MM.1S (cell line): ENCODE data around the gene CYTH1.

ENCODE experiments used
- DNase-seq: peaks from one replicate; pipeline ENCODE4 v3.0.0-alpha.2; 2015
- H2AFZ ChIP-seq: fragments of 300-600 bp; sonication (generic); 2 replicates; pipeline ENCODE4 v1.6.0; 2016; ENCODE audit warnings: antibody characterized with exemption, low read length
- H3F3A ChIP-seq: fragments of 300-600 bp; sonication (generic); 2 replicates; pipeline ENCODE4 v1.6.1; 2016; ENCODE audit warnings: mild to moderate bottlenecking, antibody characterized with exemption, low read length, moderate library complexity, mixed read lengths; ENCODE audit not compliant: insufficient read depth
- H3K27ac ChIP-seq: fragments of 300-600 bp; sonication (generic); 2 replicates; pipeline ENCODE4 v1.5.1; 2016; ENCODE audit warnings: mild to moderate bottlenecking, low read length
- H3K27me3 ChIP-seq: fragments of 300-600 bp; sonication (generic); replicated peaks from 2 replicates; pipeline ENCODE4 v1.6.0; 2016; ENCODE audit warnings: low read length; ENCODE audit not compliant: insufficient read depth
- H3K36me3 ChIP-seq: fragments of 300-600 bp; sonication (generic); replicated peaks from 2 replicates; pipeline ENCODE4 v1.6.1; 2016; ENCODE audit warnings: mild to moderate bottlenecking, low read length, mixed read lengths; ENCODE audit not compliant: insufficient read depth
- H3K4me1 ChIP-seq: fragments of 300-600 bp; sonication (generic); 2 replicates; pipeline ENCODE4 v1.6.1; 2016; ENCODE audit warnings: low read length, mixed read lengths
- H3K4me2 ChIP-seq: fragments of 300-600 bp; sonication (generic); 2 replicates; pipeline ENCODE4 v1.6.0; 2016; ENCODE audit warnings: low read depth, low read length
- H3K4me3 ChIP-seq: fragments of 300-600 bp; sonication (generic); 2 replicates; pipeline ENCODE4 v1.5.1; 2016; ENCODE audit warnings: low read length, mixed read lengths
- H3K79me2 ChIP-seq: fragments of 300-600 bp; sonication (generic); 2 replicates; pipeline ENCODE4 v1.6.1; 2016; ENCODE audit warnings: mixed run types, low read length, mixed read lengths
- H3K9ac ChIP-seq: fragments of 300-600 bp; sonication (generic); 2 replicates; pipeline ENCODE4 v1.6.1; 2016; ENCODE audit warnings: low read length, mixed read lengths
- H3K9me2 ChIP-seq: fragments of 300-600 bp; sonication (generic); replicated peaks from 2 replicates; pipeline ENCODE4 v1.6.1; 2016; ENCODE audit warnings: mild to moderate bottlenecking, low read length, mixed read lengths; ENCODE audit not compliant: insufficient read depth
- H3K9me3 ChIP-seq: fragments of 300-600 bp; sonication (generic); replicated peaks from 2 replicates; pipeline ENCODE4 v1.6.1; 2016; ENCODE audit warnings: mild to moderate bottlenecking, low read length, mixed read lengths; ENCODE audit not compliant: insufficient read depth
- H4K20me1 ChIP-seq: fragments of 300-600 bp; sonication (generic); 2 replicates; pipeline ENCODE4 v1.6.1; 2016; ENCODE audit warnings: mild to moderate bottlenecking, low read length, moderate library complexity, mixed read lengths; ENCODE audit not compliant: insufficient read depth
- CTCF ChIP-seq: fragments of 300-600 bp; sonication (generic); IDR thresholded peaks from 2 replicates; pipeline ENCODE4 v1.5.1; 2016; ENCODE audit warnings: antibody characterized with exemption, low read length, mixed read lengths
- EZH2 ChIP-seq: fragments of 300-600 bp; sonication (generic); optimal IDR thresholded peaks from 2 replicates; pipeline ENCODE3; 2017; ENCODE audit warnings: low read depth, mild to moderate bottlenecking, antibody characterized with exemption, low read length, mixed read lengths
- EZH2phosphoT487 ChIP-seq: fragments of 300-600 bp; sonication (generic); IDR thresholded peaks from 2 replicates; pipeline ENCODE4 v1.6.1; 2018; ENCODE audit warnings: antibody characterized with exemption, low read length

Gene CYTH1

GRCh38 chr17:78675316-78675616, 106.8 kb downstream of the CYTH1 start:
- Histone ChIP-seq H3K9ac (no peak overlapping the region), H3K36me3 (peaks cover 12% of the 10 kb centered on the region; the same call in 1 of the 2 replicates)

GRCh38 chr17:78674595-78675315, 107.3 kb downstream of the CYTH1 start:
- no peaks in the 10 kb centered on the region for H3K9me2 ChIP-seq
- H3K9me3 ChIP-seq: no peaks in the 10 kb centered on the region
- no peaks in the 10 kb centered on the region for H4K20me1 ChIP-seq
- TF ChIP-seq EZH2 (no peak), EZH2phosphoT487 (no peak), CTCF (no peak)
- no peak overlapping the region for H2AFZ ChIP-seq
- H3K36me3 ChIP-seq: peaks cover 12% of the 10 kb centered on the region; the same call in 1 of the 2 replicates
- no peaks in the 10 kb centered on the region for H3K79me2 ChIP-seq
- H3K4me3 ChIP-seq: no peak overlapping the region
- H3K27me3 ChIP-seq: no peaks in the 10 kb centered on the region
- no peak overlapping the region for H3K4me2 ChIP-seq
- no peak overlapping the region for H3K27ac ChIP-seq
- no peak for DNase-seq
- H3K4me1 ChIP-seq: no peaks in the 10 kb centered on the region
- peaks cover 3% of the 10 kb centered on the region; the same call in 1 of the 2 replicates for H3F3A ChIP-seq
- no peak overlapping the region for H3K9ac ChIP-seq

More at GRCh38 chr17:78675316-78675616, 106.8 kb downstream of the CYTH1 start:
- no peaks in the 10 kb centered on the region for H3K9me2 ChIP-seq
- no peak overlapping the region for H2AFZ ChIP-seq
- no peak for TF ChIP-seq EZH2
- TF ChIP-seq CTCF: no peak
- no peak for TF ChIP-seq EZH2phosphoT487
- peaks cover 5% of the 10 kb centered on the region; the same call in 1 of the 2 replicates for H3K79me2 ChIP-seq
- H3K4me1 ChIP-seq: no peaks in the 10 kb centered on the region
- no peak for DNase-seq
- no peaks in the 10 kb centered on the region for H3K27me3 ChIP-seq
- no peak overlapping the region for H3K4me3 ChIP-seq
- no peaks in the 10 kb centered on the region for H3K9me3 ChIP-seq
- H3K27ac ChIP-seq: no peak overlapping the region
- peaks cover 3% of the 10 kb centered on the region; the same call in 1 of the 2 replicates for H3F3A ChIP-seq
- H3K4me2 ChIP-seq: no peak overlapping the region
- no peaks in the 10 kb centered on the region for H4K20me1 ChIP-seq

GRCh38 chr17:78674156-78674555, 107.9 kb downstream of the CYTH1 start:
- no peaks in the 10 kb centered on the region for H3K79me2 ChIP-seq
- no peaks in the 10 kb centered on the region for H4K20me1 ChIP-seq
- H3K27ac ChIP-seq: no peak overlapping the region
- H3K4me2 ChIP-seq: no peak overlapping the region
- no peaks in the 10 kb centered on the region for H3K9me2 ChIP-seq
- no peaks in the 10 kb centered on the region for H3K27me3 ChIP-seq
- H3K36me3 ChIP-seq: peaks cover 12% of the 10 kb centered on the region; the same call in 1 of the 2 replicates
- no peaks in the 10 kb centered on the region for H3K4me1 ChIP-seq
- H3K9me3 ChIP-seq: no peaks in the 10 kb centered on the region
- no peak overlapping the region for H3K9ac ChIP-seq
- H2AFZ ChIP-seq: no peak overlapping the region
- no peak for TF ChIP-seq EZH2phosphoT487
- TF ChIP-seq EZH2: no peak
- no peak for TF ChIP-seq CTCF
- no peak for DNase-seq
- peaks cover 3% of the 10 kb centered on the region; the same call in 1 of the 2 replicates for H3F3A ChIP-seq
- no peak overlapping the region for H3K4me3 ChIP-seq
